HG03064 (cell line): ENCODE results near the gene CHRNG.

Experiments
- ATAC-seq: cut with Tn5 transposase; IDR thresholded peaks from one replicate; pipeline ENCODE4 v1.9.1; 2021; ENCODE audit warnings: low read depth; ENCODE audit not compliant: unreplicated experiment

The CHRNG gene

DNA sequence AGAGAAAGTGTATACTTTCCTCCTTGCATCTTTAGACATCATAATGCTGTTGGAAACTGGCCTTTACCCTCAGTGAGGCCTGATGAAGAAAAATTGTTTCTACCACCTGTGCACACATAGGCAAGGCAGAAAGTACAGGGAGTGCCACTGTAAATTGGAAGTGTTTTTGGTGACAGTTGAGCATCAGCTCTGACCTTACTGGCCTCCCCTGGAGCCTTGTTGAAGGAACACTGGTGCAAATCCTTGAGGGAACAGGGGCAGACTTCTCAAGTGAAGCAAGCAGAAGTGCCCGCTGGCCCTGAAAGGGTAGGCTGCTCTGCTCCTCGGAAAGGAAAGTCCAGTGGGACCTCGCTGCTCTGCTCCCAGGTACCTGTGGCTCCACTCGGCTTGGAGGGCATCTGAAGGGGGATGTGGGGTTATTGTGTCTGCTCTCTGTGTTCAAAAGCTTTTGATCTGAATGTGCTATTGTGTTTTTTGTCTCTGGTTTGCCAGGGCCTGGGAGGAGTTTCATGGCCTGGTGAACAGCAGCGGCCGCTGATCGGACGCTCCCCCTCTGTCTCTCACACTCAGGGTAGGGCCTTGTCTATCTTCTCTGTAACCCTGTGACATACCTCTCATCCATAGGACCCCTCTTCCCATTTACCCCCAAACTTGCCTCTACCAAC, 34.4 kb downstream of the CHRNG start:
- ATAC-seq: no peak

DNA sequence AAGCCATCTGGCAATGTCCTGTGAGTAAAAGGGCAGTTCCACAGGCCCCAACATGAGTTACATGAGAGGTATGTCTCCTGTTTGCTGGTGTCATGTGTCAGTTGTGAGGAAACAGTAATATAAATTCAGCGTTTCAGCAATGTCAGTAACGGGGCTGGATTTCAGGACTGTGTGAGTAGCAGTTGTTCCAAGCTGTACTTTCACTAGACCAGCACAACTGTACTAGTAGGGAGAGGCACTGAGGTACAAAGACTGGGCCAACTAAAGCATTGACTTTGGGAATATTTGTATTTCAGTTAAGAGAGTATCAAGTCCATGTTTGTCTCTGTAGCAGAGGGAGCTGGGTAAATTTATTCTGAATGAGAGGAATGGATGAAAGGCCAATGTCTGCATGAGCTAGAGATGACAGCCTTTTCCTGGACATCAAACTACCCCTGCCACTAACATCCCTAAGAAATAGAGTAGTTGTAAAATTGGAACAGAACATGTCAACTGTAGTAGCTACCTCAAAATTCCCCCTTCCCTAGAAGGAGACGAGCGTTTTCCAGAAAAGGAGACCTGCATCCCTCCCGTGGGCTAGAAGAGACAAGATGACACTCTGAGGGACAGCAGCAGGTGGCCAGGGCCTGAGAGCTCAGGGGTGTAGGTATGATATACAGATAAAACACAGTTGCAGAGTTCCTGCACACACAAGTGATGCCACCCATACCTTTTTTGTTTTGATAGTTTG, 35.3 kb downstream of the CHRNG start:
- ATAC-seq: no peak

GRCh38 chr2:232575404-232575746, 35.9 kb downstream of the CHRNG start:
- ATAC-seq: no peak

DNA sequence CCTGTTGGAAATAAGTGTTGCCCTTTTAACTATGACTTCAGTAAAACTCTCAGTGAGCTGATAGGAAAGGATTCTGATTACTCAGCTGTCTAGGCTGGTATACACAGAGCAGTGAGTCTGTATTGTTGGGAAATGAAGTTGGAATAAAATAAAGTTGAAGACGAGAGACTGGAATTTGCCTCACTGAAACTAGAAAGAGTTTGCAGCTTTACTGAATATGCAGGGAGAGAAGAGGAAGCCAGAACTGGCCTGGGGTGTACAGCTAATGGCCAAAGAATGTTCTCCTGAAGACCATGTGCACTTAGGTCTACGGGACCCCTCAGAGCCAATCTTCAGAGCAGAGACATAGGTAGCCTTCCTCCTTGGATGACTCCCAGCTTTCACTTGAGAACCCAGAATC, 37.5 kb downstream of the CHRNG start:
- no peak for ATAC-seq

DNA sequence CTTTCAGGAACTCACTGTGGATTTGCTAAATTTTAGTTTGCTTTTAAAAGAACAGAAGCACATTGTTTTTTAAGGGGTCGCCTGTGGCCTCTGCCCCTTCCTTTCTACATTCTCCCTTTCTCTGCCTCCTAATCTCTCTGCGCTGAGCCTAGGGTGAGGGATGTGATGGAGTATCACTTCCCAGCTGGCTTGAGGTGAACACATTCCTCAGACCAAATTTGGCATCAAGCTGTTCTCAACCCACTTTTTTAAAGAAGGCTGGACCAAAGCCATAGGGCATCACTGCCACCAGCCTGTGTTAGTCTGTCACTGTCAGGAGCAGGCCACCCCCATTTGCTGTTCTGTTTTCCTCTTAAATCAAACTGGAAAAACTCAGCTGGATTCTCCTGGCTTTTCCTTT, 38.3 kb downstream of the CHRNG start:
- ATAC-seq: no peak

GRCh38 chr2:232578626-232579025, 39.1 kb downstream of the CHRNG start:
- ATAC-seq: no peak

DNA sequence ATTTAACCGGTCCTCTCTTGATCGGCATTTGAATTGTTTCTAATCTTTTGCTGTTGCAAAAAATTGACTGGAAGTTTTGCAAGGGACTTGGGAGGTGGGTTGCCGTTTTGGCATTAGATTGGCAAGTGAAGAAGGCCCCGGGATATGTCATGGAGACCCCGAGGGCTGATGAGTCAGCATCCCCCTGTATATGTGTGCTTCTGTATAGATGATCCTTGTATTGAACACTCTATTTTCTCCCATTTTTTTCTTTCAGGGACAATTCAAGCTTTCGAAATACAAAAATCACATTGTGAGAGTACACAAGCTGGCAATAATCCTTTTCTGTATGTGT, 41.1 kb downstream of the CHRNG start:
- no peak for ATAC-seq

DNA sequence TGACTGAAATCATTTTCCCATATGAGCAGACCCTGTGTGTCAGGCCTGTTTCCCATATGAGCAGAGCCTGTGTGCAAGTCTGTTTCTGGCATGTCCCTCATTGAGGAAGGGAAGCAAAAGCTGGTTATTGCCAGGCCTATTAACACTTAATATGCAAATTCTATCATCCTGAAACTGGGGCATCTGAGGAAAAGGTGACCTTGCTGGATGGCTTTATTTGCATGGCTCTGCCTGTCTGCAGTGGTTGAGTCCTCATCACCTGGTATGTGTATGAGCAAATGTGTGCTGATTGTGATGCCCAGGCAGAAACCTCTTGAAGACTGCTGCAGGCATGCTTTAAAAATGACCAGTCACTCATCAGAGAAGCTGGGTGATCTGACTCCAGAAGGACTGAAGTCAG, 42.2 kb downstream of the CHRNG start:
- ATAC-seq: no peak

GRCh38 chr2:232584238-232584637, 44.7 kb downstream of the CHRNG start:
- ATAC-seq: no peak

- no peak for ATAC-seq
These were observed 47.5 kb downstream of the CHRNG start for GRCh38 chr2:232586943-232587505.

DNA sequence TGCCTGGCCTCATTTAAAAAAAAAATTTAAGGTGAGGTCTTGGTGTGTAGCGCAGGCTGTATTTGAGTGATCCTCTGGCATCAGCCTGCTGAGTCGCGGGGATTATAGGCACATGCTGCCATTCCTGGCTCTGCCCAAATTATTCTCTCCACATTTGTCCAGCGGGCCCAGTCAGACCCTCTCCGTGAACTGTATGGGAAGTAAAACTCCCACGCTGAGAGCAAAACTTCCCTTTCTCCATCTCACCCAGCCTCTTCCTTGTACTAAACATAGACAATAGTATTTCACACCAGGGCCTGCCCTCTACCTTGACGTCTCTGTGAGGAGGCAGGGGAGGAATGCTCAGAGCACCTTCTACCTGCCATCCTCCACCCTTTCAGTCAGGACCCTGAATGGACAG, 48.0 kb downstream of the CHRNG start:
- no peak for ATAC-seq

DNA sequence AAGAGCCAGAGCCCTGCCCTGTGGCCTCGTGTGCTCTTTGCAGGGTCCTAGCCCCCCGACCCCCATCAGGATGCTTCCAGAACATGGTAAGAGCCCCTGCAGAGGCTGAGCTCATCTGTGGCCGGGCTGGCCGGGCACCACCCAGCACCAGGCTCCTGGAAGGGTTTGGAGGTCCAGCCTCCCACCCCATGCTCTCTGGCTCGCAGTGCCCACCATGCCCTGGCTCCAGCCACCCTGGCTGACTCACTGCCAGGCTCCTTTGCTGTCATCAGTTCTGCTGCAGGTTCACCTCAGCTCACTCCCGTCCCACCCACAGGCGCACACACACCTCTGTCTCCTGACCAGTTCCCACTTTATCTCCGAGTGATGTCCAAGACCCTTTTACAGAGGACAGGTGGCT, 48.5 kb downstream of the CHRNG start:
- no peak for ATAC-seq

GRCh38 chr2:232588680-232589585, 49.4 kb downstream of the CHRNG start:
- no peak for ATAC-seq

GRCh38 chr2:232592772-232593395, 53.4 kb downstream of the CHRNG start:
- no peak for ATAC-seq

DNA sequence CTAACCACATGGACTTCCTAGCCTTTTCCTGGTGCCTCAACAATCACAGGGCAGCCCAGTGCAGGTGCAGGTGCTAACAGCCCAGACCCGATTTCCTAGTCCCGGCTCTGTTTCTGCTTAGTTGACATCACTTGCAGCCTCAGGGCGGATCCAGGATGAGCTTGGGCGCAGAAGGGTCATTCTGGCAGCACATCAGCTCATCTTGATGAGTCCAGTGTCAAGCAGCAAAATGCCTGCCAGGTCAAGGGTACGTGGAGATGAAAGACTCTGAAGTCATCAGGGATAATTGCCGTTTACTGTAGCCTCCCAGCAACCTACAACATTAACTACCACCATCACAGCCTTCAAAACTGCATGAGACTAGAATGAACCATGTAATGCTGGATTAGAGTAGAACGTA, 54.5 kb downstream of the CHRNG start:
- ATAC-seq: no peak
